ENCODE measurements around the gene GALNT2.

Gene GALNT2

GRCh38 chr1:230216896-230217295, 149.9 kb downstream of the GALNT2 start:
- TF ChIP-seq EZH2 (optimal IDR thresholded peaks at IDR 0.05; ENCODE audit: low read depth, low read length) (no peak), EZH2phosphoT487 (IDR thresholded peaks at IDR 0.05; ENCODE audit: low read length) (no peak), CTCF (IDR thresholded peaks at IDR 0.05; ENCODE audit: low read length) (no peak)
- Histone ChIP-seq H3K9me2 (replicated peaks; ENCODE audit: insufficient read depth, low read length) (no peaks in the 10 kb centered on the region), H3K4me1 (ENCODE audit: low read length) (peaks cover 32% of the 10 kb centered on the region), H3K36me3 (replicated peaks; ENCODE audit: insufficient read depth, low read length) (no peaks in the 10 kb centered on the region), H4K20me1 (ENCODE audit: insufficient read depth, low read length) (no peaks in the 10 kb centered on the region), H3K4me3 (ENCODE audit: low read length) (no peak overlapping the region), H3K27ac (ENCODE audit: low read length) (no peak overlapping the region), H3K9ac (ENCODE audit: low read length) (no peak overlapping the region), H2AFZ (ENCODE audit: low read length) (no peak overlapping the region), H3K4me2 (ENCODE audit: low read depth, low read length) (no peak overlapping the region), H3K9me3 (replicated peaks; ENCODE audit: insufficient read depth, low read length) (no peaks in the 10 kb centered on the region), H3K79me2 (ENCODE audit: low read length) (peaks cover 73% of the 10 kb centered on the region), H3K27me3 (replicated peaks; ENCODE audit: insufficient read depth, low read length) (no peaks in the 10 kb centered on the region), H3F3A (ENCODE audit: insufficient read depth, low read length) (peaks cover 17% of the 10 kb centered on the region)
- DNase-seq: no peak

- Histone ChIP-seq H4K20me1 (ENCODE audit: insufficient read depth, low read length) (no peaks in the 10 kb centered on the region), H3K4me2 (ENCODE audit: low read depth, low read length) (no peak overlapping the region), H2AFZ (ENCODE audit: low read length) (no peak overlapping the region), H3K27ac (ENCODE audit: low read length) (no peak overlapping the region), H3K4me1 (ENCODE audit: low read length) (peaks cover 17% of the 10 kb centered on the region), H3K9me2 (replicated peaks; ENCODE audit: insufficient read depth, low read length) (no peaks in the 10 kb centered on the region), H3K36me3 (replicated peaks; ENCODE audit: insufficient read depth, low read length) (no peaks in the 10 kb centered on the region), H3K79me2 (ENCODE audit: low read length) (peaks cover 68% of the 10 kb centered on the region), H3K9ac (ENCODE audit: low read length) (no peak overlapping the region), H3K27me3 (replicated peaks; ENCODE audit: insufficient read depth, low read length) (no peaks in the 10 kb centered on the region), H3F3A (ENCODE audit: insufficient read depth, low read length) (no peaks in the 10 kb centered on the region), H3K4me3 (ENCODE audit: low read length) (no peak overlapping the region), H3K9me3 (replicated peaks; ENCODE audit: insufficient read depth, low read length) (no peaks in the 10 kb centered on the region)
- TF ChIP-seq EZH2phosphoT487 (IDR thresholded peaks at IDR 0.05; ENCODE audit: low read length) (no peak), CTCF (IDR thresholded peaks at IDR 0.05; ENCODE audit: low read length) (no peak), EZH2 (optimal IDR thresholded peaks at IDR 0.05; ENCODE audit: low read depth, low read length) (no peak)
- DNase-seq: no peak
Observed at GRCh38 chr1:230218667-230219066, 151.6 kb downstream of the GALNT2 start.

GRCh38 chr1:230219174-230220067, 152.4 kb downstream of the GALNT2 start:
- H4K20me1 ChIP-seq (ENCODE audit: insufficient read depth, low read length): no peaks in the 10 kb centered on the region
- H3K4me1 ChIP-seq (ENCODE audit: low read length): peaks cover 16% of the 10 kb centered on the region
- H3K79me2 ChIP-seq (ENCODE audit: low read length): peaks cover 66% of the 10 kb centered on the region
- H3K27me3 ChIP-seq (replicated peaks; ENCODE audit: insufficient read depth, low read length): no peaks in the 10 kb centered on the region
- no peaks in the 10 kb centered on the region for H3K9me3 ChIP-seq (replicated peaks; ENCODE audit: insufficient read depth, low read length)
- H3F3A ChIP-seq (ENCODE audit: insufficient read depth, low read length): no peaks in the 10 kb centered on the region
- no peak overlapping the region for H3K9ac ChIP-seq (ENCODE audit: low read length)
- no peak for DNase-seq
- H3K4me2 ChIP-seq (ENCODE audit: low read depth, low read length): no peak overlapping the region
- no peaks in the 10 kb centered on the region for H3K36me3 ChIP-seq (replicated peaks; ENCODE audit: insufficient read depth, low read length)
- H2AFZ ChIP-seq (ENCODE audit: low read length): no peak overlapping the region
- H3K4me3 ChIP-seq (ENCODE audit: low read length): no peak overlapping the region
- no peaks in the 10 kb centered on the region for H3K9me2 ChIP-seq (replicated peaks; ENCODE audit: insufficient read depth, low read length)
- TF ChIP-seq EZH2 (optimal IDR thresholded peaks at IDR 0.05; ENCODE audit: low read depth, low read length) (no peak), EZH2phosphoT487 (IDR thresholded peaks at IDR 0.05; ENCODE audit: low read length) (no peak), CTCF (IDR thresholded peaks at IDR 0.05; ENCODE audit: low read length) (no peak)
- H3K27ac ChIP-seq (ENCODE audit: low read length): no peak overlapping the region

All from MM.1S (cell line).